Osteoblast (primary cell): ENCODE results near the gene ZNF749. TPM values are rescaled to one million over a fixed set of nuclear protein-coding genes. Genes with fewer than 3 reads are reported as not detected.

Experiments
- DNase-seq: peaks from one replicate; pipeline ENCODE4 v3.0.0; 2011; ENCODE audit warnings: low spot score, mixed read lengths; ENCODE audit not compliant: insufficient read length; ENCODE audit errors: missing footprints
- H2AFZ ChIP-seq: 2 replicates; pipeline ENCODE4 v1.6.0; 2011; ENCODE audit warnings: mild to moderate bottlenecking, low read length
- H3K27ac ChIP-seq: 2 replicates; pipeline ENCODE4 v1.5.1; 2011; ENCODE audit warnings: mild to moderate bottlenecking, low read depth, low read length, moderate library complexity
- H3K27me3 ChIP-seq: 2 replicates; pipeline ENCODE4 v1.6.0; 2012; ENCODE audit warnings: mild to moderate bottlenecking, control low read depth, inconsistent platforms, low read length, moderate library complexity; ENCODE audit not compliant: insufficient read depth
- H3K36me3 ChIP-seq: 2 replicates; pipeline ENCODE4 v1.5.1; 2011; ENCODE audit warnings: mild to moderate bottlenecking, low read length, control low read depth, moderate library complexity; ENCODE audit not compliant: insufficient read depth
- H3K4me1 ChIP-seq: 2 replicates; pipeline ENCODE4 v1.5.1; 2011; ENCODE audit warnings: mild to moderate bottlenecking, low read length, control low read depth, moderate library complexity; ENCODE audit not compliant: insufficient read depth
- H3K4me2 ChIP-seq: 2 replicates; pipeline ENCODE4 v1.6.0; 2011; ENCODE audit warnings: mild to moderate bottlenecking, low read length; ENCODE audit not compliant: insufficient read depth
- H3K4me3 ChIP-seq: fragments of 200-600 bp; sonication (generic); 3 replicates; pipeline ENCODE4 v1.5.1; 2012; ENCODE audit warnings: mild to moderate bottlenecking, low read length, inconsistent platforms; ENCODE audit not compliant: insufficient read depth
- H3K79me2 ChIP-seq: 2 replicates; pipeline ENCODE4 v1.6.0; 2012; ENCODE audit warnings: mild to moderate bottlenecking, low read length, control low read depth, inconsistent platforms; ENCODE audit not compliant: insufficient read depth
- H3K9me3 ChIP-seq: 2 replicates; pipeline ENCODE4 v1.5.1; 2011; ENCODE audit warnings: low read depth, low read length, control low read depth
- H4K20me1 ChIP-seq: 2 replicates; pipeline ENCODE4 v1.6.0; 2012; ENCODE audit warnings: mild to moderate bottlenecking, low read length, control low read depth; ENCODE audit not compliant: insufficient read depth
- total RNA-seq: library from RNA; depleted of rRNA; stranded (reverse); fragments of >200 nt; gene quantifications from 2 replicates; pipeline ENCODE4 v1.2.3, GENCODE V29; 2012
- TF ChIP-seq, protein P1 (sequence below): IDR thresholded peaks from 2 replicates; pipeline ENCODE4 v1.5.1; 2011; ENCODE audit warnings: mild to moderate bottlenecking, low read depth, low read length, moderate library complexity; ENCODE audit errors: extremely low read depth

ZNF749 gene
- total RNA-seq, 1 donor, result 8.7 TPM

GRCh38 chr19:57410877-57411671 is 24.1 kb upstream of the ZNF749 start, which contains the start of gene ZNF17:
Gene ZNF17 (plus strand): TSS chr19:57411161. CDS start chr19:57413616, 2,455 bp downstream.
- peaks cover 37% of the 10 kb centered on the region for H3K79me2 ChIP-seq
- no peaks in the 10 kb centered on the region for H3K27me3 ChIP-seq
- peak within 1 kb of the TSS; percentile 99 for H3K4me3 ChIP-seq
- TF ChIP-seq, protein P1, sequence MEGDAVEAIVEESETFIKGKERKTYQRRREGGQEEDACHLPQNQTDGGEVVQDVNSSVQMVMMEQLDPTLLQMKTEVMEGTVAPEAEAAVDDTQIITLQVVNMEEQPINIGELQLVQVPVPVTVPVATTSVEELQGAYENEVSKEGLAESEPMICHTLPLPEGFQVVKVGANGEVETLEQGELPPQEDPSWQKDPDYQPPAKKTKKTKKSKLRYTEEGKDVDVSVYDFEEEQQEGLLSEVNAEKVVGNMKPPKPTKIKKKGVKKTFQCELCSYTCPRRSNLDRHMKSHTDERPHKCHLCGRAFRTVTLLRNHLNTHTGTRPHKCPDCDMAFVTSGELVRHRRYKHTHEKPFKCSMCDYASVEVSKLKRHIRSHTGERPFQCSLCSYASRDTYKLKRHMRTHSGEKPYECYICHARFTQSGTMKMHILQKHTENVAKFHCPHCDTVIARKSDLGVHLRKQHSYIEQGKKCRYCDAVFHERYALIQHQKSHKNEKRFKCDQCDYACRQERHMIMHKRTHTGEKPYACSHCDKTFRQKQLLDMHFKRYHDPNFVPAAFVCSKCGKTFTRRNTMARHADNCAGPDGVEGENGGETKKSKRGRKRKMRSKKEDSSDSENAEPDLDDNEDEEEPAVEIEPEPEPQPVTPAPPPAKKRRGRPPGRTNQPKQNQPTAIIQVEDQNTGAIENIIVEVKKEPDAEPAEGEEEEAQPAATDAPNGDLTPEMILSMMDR, result no peak
- no peaks in the 10 kb centered on the region for H3K9me3 ChIP-seq
- peak; percentile 97 for DNase-seq
- H3K4me2 ChIP-seq, result peak within 1 kb of the TSS; percentile 99
- H2AFZ ChIP-seq, result peak within 1 kb of the TSS; percentile 98
- peaks cover 16% of the 10 kb centered on the region for H3K36me3 ChIP-seq
- peak within 1 kb of the TSS; percentile 66 for H3K27ac ChIP-seq
- H4K20me1 ChIP-seq, result peaks cover 4% of the 10 kb centered on the region
- peaks cover 12% of the 10 kb centered on the region for H3K4me1 ChIP-seq

GRCh38 chr19:57419439-57419838 is 15.7 kb upstream of the ZNF749 start:
- no peak for DNase-seq
- no peaks in the 10 kb centered on the region for H3K27me3 ChIP-seq
- peaks cover 26% of the 10 kb centered on the region for H3K9me3 ChIP-seq
- H4K20me1 ChIP-seq, result no peaks in the 10 kb centered on the region
- H3K4me2 ChIP-seq, result no peak overlapping the region
- H2AFZ ChIP-seq, result no peak overlapping the region
- H3K4me1 ChIP-seq, result no peaks in the 10 kb centered on the region
- peaks cover 28% of the 10 kb centered on the region for H3K79me2 ChIP-seq
- no peak overlapping the region for H3K4me3 ChIP-seq
- no peak overlapping the region for H3K27ac ChIP-seq
- TF ChIP-seq, protein P1, result no peak
- peaks cover 37% of the 10 kb centered on the region for H3K36me3 ChIP-seq

DNA sequence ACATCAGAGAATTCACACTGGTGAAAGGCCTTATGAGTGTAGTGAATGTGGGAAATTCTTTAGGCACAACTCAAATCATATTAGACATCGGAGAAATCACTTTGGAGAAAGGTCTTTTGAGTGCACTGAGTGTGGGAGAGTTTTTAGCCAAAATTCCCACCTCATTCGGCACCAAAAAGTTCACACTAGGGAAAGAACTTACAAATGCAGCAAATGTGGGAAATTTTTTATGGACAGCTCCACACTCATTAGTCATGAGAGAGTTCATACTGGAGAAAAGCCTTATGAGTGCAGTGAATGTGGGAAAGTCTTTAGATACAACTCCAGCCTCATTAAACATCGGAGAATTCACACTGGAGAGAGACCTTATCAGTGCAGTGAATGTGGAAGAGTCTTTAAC is 14.1 kb upstream of the ZNF749 start:
- Histone ChIP-seq H3K4me3 (no peak overlapping the region), H3K79me2 (peaks cover 16% of the 10 kb centered on the region), H3K4me2 (no peak overlapping the region), H3K27me3 (no peaks in the 10 kb centered on the region), H3K36me3 (peaks cover 30% of the 10 kb centered on the region), H4K20me1 (no peaks in the 10 kb centered on the region), H3K9me3 (peaks cover 26% of the 10 kb centered on the region), H3K27ac (no peak overlapping the region), H3K4me1 (no peaks in the 10 kb centered on the region), H2AFZ (no peak overlapping the region)
- TF ChIP-seq, protein P1, result no peak
- no peak for DNase-seq

- peak overlapping the region; percentile 3 for H3K27ac ChIP-seq
- H3K9me3 ChIP-seq, result no peaks in the 10 kb centered on the region
- TF ChIP-seq, protein P1, result no peak
- peaks cover 6% of the 10 kb centered on the region for H3K4me1 ChIP-seq
- H3K4me2 ChIP-seq, result peak overlapping the region; percentile 91
- H3K4me3 ChIP-seq, result peak overlapping the region; percentile 74
- peaks cover 37% of the 10 kb centered on the region for H3K79me2 ChIP-seq
- DNase-seq, result peak; percentile 1
- H3K36me3 ChIP-seq, result peaks cover 4% of the 10 kb centered on the region
- H4K20me1 ChIP-seq, result no peaks in the 10 kb centered on the region
- H3K27me3 ChIP-seq, result no peaks in the 10 kb centered on the region
- peak overlapping the region; percentile 79 for H2AFZ ChIP-seq
These were observed 601 bp upstream of the ZNF749 start for GRCh38 chr19:57434386-57435061.
